AG08396 (cell line): ENCODE data around the gene SCARB1.
A peak's percentile ranks its signal among the peaks of the same experiment; 100 is the strongest.

Experiments used
- DNase-seq: peaks from one replicate; pipeline ENCODE4 v3.0.0; 2012; ENCODE audit warnings: low spot score, mixed read lengths

SCARB1 gene

GRCh38 chr12:124842800-124843510 is 20.7 kb downstream of the SCARB1 start:
- DNase-seq: no peak

DNA sequence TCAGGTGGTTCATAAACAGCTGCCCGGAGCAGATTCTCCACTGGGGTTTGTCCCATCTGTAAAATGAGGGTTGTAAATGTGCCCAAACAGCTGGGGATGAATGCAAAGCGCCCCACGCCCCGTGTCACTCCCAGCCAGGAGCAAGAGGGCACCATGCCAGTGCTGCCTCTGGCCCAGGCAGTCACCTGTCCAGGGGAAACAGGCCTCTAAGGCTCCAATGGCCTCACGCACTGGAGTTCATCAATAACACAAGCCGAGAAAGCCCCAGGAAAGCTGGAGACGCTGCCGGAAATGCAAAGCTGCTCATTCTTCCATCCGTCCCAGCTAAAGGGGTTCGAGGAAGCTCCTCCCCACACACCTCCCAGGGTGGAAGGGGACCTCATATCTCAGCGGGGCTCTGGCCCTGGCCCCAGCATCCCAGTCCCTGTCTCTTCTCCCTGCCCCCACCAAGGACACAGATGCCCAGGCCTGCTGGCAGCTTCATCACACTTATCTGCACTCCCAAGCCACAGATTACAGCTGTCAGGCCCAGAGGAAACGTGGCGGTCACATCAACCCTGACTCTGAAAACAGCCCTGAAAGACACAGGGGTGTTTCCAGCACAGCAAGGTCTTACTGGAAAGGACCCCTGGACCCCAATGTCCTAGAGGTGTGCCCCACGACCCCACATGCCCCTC is 21.5 kb downstream of the SCARB1 start:
- DNase-seq: no peak

- no peak for DNase-seq
Measured at GRCh38 chr12:124841558-124841945, 22.1 kb downstream of the SCARB1 start.

GRCh38 chr12:124837958-124838803 is 25.5 kb downstream of the SCARB1 start:
- peak; percentile 92 for DNase-seq

DNA sequence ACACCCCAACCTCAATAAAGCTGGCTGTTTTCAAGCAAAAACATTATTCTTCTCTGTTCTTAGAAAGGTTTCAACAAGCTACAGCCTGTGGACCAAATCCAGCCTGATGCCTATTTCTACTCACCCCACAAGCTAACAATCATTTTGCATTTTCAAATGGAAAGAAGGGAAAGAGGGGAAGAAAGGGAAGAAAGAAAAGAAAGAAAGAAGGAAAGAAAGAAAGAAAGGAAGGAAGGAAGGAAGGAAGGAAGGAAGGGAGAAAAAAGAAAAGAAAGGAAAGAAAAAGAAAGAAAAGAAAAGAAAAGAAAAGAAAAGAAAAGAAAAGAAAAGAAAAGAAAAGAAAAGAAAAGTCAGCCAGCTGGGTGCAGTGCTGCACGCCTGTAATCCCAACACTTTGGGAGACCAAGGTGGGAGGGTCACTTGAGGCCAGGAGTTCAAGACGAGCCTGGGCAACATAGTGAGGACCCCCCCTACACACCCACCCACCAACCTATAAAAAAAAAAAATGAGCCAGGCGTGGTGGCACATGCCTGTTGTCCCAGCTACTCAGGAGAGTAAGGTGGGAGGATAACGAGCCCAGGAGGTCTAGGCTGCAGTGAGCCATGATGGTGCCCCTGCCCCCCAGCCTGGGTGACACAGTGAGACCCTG is 26.3 kb downstream of the SCARB1 start:
- DNase-seq: no peak

- no peak for DNase-seq
Measured at GRCh38 chr12:124836759-124837158, 26.9 kb downstream of the SCARB1 start.

DNA sequence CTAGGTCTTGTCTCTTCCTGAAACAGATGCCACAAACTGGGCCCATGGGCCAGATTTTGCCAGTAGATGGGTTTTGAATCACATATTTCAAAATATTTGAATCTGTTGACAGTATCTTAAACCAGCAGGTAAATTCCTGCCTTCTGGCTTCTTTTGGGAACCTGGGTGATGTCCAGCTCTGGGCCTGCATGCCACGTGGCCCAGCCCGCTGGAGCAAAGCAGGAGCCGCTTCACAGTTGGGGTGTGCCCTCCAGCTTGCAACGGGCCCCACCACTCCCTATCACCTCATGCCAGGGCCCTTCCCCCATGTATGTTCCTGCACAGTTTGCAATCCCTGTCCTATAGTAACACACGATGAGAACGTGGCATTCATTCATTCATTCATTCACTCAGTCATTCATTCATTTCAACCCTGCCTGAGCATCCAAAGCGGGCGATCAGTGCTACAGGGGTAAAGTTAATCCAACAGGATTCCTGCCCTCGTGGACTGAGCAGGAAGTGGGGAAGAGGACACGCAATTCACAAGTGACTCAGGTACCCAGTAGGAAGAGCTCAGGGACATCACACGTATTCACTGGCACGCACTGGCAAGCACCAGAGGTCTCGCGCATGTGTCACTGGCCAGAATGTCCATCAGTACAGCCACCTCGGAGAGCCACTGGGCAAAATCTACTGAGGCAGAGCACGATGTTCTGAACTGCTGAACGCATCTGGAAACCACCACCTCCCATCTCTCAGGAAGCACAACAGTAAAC is 27.8 kb downstream of the SCARB1 start:
- no peak for DNase-seq

- DNase-seq: no peak
Measured at GRCh38 chr12:124834822-124835221, 28.8 kb downstream of the SCARB1 start.

DNA sequence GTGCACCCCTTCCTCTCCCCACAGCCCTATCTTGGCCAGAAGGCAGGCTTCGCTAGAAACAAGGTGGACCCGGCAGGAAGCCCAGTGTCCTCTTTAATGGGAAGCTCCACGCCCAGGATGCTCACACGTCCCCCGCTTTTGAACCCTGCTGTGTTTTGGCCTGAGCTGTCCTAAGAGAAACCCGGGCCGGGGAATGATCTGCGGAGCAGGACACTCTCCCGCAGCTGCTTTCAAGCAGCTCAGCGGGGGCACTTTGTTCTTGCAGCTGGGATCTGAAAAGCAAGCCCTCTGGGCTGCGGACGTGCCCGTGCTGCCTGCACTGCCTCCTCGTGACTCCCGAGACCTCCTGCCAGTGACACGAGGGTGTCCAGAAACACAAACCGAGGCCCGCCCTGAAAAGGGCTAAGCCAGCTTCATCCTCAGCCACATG is 30.0 kb downstream of the SCARB1 start:
- no peak for DNase-seq

- DNase-seq: no peak
Measured at GRCh38 chr12:124832856-124833255, 30.8 kb downstream of the SCARB1 start.

DNA sequence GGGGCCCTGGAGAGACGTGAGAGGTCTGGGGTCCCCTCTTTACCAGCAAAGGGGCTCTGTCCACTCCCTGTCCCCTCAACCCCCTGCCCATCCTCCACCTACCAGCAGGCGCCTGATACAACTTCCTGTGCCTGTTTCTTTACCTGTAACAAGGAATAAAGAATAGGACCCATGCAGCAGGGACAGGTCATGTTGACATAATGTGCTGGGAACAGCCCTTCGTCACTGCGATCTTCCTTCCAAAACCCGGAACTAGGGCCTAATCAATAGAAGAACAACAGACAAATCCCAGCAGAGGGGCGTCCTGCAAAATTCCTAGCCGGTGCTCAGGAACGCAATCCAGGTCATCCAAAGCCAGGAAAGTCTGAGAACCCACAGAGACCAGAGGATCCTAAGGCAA is 32.1 kb downstream of the SCARB1 start:
- DNase-seq: no peak

GRCh38 chr12:124830306-124830705 is 33.4 kb downstream of the SCARB1 start:
- no peak for DNase-seq

DNA sequence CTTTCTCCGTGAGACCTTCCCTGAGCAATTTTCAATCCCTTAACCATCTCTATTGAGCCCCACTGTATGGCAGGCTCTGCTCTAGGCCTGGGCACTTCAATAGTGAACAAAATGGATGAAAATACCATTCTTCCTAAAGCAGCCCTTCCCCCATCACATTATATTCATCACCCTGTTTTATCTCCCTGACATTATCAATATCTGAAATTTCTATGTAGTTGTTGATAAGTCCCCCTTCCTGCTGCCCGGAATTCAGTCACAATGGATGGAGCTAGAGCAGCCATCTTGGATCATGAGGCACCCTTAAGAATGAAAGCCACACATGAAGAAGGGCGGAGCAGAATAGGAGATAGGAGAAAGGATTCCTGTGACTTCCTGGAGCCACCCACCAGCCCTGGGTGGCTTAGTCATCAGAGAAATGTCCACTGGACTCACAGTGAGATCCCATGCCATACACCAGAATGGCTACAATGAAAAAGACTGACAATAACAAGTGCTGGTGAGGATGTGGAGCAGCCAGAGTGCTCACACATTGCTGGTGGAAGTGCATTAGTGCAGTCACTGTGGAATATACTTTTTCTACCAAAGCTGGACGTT is 33.9 kb downstream of the SCARB1 start:
- DNase-seq: no peak

GRCh38 chr12:124829008-124829707 is 34.5 kb downstream of the SCARB1 start:
- DNase-seq: peak; percentile 89

DNA sequence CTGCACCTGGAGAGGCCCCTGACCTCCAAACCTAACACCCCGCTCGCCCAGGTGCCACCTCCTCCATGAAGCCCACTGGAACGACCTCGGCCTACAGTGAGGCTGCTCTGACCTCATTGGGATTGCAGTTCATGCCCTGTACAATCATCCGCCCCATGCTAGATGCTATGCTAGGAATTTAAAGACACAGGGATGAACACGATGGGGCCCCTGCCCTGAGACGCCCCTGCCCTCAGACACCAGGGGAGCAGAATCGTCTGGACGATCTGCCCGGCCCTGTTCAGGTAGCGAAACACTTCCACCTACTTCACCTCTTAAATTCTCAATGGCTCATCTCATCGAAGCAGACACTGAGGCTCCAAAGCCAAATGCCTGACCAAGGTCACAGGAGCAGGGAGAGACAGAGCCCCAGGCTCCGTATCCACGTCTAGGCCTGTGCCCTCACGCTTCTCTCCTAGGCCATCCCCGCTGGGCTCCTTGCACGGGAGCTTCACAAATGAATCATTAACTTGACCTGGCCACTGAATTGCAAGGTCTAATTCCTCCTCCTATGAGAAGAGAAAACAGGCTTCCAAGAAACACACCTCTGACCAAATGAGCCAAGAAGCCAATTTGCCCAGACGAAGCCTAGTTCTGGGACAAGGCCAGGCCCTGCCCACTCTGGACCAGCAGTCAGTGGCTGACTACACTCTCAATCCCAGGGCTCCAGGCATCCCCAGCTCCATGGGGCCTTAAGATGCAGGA is 35.2 kb downstream of the SCARB1 start:
- DNase-seq: peak; percentile 51

DNA sequence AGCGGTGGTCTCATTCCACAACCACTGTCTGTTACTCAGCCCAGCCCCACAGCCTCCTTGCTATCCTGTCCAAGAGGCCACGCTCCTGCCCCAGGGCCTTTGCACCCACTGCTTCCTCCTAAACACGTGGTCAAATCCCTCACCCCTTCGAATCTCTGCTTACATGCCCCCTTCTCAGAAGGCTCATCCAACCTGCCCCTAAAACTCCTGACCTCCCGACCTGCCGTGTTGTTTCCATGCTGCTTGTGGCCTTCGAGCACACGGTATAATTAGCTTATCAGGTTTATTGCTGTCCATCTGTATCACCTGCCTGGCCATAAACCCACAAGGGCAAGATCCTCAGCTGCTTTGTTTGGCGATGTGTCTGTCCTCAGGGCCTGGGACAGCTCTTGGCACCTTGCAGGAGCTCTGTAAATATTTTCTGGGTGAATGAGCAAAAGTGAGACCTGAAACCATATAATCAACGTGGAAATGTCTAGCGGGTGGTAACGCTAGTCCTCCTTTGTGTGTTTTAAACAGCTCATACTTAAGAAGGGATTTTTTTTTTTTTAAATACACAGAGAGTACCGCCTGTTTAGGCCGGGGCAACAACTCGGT is 36.0 kb downstream of the SCARB1 start:
- no peak for DNase-seq

DNA sequence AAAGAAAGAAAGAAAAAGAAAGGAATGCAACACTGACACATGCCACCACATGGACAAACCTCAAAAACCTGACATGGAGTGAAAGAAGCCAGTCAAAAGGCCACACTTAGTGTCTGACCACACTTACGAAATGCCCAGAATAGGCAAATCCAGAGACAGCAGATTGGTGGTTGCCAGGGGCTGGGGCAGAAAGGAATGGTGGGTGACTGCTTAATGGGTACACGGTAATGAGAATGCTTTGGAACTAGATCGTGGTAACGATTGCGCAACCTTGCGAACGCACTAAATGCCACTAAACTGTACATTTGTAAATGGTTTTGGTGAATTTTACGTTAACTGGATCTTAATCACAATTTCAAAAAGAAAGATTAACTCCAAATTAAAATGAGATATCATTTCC is 39.5 kb downstream of the SCARB1 start:
- DNase-seq: no peak

GRCh38 chr12:124823272-124823970 is 40.2 kb downstream of the SCARB1 start:
- DNase-seq: no peak

GRCh38 chr12:124822218-124822617 is 41.4 kb downstream of the SCARB1 start:
- DNase-seq: no peak
